ENCODE measurements around the gene CDCA3.

Gene CDCA3

DNA sequence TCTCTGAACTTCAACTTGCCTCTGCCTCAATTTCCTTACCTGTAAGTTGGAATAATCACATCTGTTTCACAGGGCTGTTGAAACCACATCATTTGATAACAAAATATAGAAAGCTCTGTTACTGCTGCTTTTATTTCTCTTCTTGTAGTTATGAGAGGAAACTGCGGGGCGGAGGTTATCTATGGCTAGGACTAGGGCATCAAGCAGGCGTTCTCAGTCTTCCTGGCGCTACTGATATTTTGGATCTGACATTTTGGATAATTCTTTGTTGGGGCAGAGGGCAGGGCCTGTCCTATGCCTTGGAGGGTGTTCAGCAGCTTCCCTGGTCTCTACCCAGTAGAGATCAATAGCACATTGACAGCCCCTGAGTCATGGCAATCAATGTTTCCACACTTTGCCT, 19.0 kb downstream of the CDCA3 start:
- no peak for DNase-seq (ENCODE audit: low read depth)

DNA sequence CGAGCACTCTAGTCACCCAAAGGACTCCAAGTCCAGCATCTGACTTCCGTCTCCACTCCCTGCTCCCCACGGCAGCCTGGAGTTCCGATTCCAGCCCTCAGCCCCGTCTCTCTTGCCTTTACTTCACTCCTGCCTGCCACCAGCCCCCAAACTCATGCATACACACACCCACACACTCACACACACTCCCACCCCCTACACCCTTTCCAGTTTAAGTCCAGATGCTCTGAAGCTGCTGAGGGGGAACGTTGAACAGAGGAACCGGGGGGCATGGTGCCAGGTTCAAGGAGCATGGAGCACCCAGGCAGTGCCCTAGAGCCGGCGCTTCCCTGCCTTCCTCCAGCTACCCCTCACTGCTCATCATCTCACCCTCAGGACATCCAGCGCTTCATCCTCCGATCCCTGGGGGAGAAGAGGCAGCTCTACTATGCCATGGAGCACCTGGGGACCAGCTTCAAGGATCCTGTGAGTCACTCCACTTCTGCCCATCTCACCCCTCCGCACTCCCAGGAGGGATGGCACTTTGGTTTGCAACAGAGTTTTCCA, 19.6 kb downstream of the CDCA3 start:
- no peak for DNase-seq (ENCODE audit: low read depth)

DNA sequence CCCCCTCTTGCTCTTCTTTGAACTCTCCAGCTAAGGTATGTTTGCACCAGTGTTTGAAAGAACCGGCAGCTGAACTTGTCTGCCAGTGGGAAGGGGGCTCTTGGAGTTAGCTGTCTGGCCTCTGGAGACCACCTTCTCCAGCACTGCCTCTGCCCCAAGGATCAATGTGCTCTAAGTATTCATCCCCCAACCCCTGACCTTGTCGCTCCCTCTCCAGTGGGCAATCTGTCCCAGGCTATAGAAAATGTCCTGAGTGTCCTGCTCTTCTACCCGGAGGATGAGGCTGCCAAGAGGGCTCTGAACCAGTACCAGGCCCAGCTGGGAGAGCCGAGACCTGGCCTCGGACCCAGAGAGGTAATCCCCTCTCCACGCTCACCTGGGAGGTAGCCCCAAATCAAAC, 20.1 kb downstream of the CDCA3 start:
- DNase-seq (ENCODE audit: low read depth), result no peak

DNA sequence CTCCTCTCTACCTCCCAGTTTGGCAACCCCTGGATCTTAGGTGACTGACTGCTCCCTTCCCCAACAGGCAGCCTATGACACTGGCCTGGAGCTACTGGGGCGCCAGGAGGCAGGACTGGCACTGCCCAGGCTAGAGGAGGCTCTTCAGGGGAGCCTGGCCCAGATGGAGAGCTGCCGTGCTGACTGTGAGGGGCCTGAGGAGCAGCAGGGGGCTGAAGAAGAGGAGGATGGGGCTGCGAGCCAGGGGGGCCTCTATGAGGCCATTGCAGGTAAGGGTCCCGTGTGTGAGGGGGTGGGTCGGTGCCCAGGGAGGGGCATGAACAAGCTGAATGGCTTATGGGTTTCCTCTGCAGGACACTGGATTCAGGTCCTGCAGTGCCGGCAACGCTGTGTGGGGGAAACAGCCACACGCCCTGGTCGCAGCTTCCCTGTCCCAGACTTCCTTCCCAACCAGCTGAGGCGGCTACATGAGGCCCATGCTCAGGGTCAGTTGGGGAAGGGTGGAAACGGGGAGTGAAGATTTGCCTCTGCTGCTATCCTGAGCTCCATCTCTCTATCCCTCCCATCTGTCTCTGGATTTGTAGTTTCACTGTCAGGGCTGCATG, 20.7 kb downstream of the CDCA3 start:
- DNase-seq (ENCODE audit: low read depth), result no peak

DNA sequence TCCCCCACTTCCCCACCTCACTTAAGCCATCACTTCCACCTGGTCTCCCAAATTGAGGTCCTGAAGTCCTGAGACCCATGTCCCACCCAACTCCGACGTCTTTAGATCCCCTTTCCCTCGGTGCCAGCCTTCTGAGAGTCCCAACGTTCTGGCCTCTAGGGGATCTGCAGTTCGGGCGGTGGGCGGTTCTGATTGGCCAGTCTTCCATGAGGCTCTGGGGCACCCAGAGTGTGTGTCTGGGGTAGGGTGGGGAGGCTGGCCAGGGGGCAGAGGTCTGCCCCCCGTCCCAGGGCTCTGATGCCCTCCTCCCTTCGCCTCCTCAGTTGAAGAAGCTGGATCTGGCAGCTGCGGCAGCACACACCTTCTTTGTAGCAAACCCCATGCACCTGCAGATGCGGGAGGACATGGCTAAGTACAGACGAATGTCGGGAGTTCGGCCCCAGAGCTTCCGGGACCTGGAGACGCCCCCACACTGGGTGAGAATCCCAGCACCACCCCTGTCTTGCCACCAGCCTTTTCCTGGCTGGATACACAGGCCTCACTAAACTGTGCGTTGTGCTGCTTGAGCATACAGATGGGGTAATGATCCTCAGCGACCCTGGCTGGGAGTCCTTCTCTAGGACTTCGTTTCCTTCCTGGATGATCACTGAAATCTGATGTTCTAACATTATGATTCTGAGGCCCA, 21.4 kb downstream of the CDCA3 start:
- DNase-seq (ENCODE audit: low read depth), result no peak

DNA sequence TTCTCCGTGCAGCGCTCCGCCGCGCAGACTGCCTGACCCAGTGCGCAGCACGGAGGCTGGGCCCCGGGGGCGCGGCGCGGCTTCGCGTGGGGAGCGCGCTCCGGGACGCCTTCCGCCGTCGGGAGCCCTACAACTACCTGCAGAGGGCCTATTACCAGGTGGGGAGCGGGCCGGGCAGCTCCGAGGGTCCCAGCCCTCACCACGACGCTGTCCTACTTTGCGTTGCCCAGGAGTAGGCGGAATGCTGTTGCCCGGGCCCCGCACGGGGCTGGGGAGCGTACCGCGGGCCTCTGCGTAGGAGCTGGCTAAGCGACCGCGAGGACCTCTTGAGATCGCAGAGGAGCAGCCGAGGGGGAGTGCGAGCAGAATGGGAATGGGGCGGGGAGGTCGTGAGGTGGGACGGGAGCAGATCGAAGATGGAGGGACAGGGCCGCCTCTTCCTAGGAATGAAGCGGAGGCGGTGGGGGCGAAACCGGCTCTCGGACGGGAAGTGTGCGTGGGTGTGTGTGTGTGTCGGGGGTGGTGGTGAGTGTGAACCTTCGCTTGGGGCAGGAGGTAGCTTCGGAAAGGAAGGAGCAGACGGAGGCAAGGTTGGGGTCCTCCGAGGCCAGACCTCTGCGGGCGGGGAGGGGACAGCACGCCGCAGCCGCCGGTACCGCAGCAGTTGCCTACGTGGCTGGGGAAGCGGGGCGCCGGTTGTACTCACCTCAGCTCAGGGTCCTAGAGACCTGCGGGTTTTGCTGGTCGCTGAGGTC, 22.1 kb downstream of the CDCA3 start:
- no peak for DNase-seq (ENCODE audit: low read depth)

DNA sequence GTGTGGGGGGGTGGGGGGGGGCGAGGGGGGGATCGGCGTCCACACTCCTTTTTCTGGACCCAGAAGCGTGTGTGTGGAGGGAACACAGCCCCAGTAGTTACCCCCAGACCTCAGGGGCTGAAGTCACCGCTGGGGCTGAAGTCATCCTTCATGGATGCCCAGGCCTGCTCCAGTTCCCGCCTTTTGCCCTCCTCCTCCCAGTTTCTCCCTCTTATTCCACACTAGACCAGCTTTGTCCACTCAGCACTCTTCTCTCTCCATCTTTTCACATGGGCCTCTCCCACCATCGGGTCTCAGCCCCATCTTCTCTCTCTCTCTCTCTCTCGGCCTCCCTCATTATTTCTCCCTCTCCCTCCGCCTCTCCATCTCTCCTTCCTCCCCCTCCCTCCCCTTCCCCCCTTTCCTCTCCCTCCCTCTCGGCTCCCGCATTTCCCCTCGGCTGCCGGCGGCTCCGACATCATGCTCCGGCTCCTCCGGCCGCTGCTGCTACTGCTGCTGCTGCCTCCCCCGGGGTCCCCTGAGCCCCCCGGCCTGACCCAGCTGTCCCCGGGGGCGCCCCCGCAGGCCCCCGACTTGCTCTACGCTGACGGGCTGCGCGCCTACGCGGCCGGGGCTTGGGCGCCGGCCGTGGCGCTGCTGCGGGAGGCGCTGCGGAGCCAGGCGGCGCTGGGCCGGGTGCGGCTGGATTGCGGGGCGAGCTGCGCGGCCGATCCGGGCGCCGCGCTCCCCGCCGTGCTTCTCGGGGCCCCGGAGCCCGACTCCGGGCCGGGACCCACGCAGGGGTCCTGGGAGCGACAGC, 22.9 kb downstream of the CDCA3 start, which contains the start of gene P3H3:
Gene P3H3, plus strand, starts transcription at position 426 of the 799 bp plus-strand sequence. Its CDS starts 34 bp downstream, at position 460.
- no peak for DNase-seq (ENCODE audit: low read depth)

DNA sequence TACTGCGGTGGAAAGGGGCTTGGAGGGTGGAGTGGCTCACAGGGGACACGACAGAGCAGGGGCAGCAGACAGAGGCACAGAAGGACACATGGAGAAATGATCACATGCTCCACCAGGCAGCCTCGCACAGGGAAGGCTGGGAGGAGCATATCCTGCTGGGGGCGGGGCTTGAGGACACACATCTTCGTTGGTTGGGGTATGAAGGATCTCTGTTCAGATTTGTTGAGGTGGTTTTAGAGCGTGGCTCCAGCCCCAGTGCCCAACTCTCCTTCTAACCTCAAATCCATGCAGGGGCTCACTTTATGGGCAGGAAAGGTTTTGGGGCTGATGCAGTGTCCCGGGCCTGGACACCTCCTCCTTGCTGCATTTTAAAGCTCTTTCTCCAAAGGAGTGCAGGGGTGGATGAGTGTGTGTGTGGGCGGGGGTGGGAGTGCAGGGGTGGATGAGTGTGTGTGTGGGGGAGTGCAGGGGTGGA, 23.6 kb downstream of the CDCA3 start:
- no peak for DNase-seq (ENCODE audit: low read depth)

DNA sequence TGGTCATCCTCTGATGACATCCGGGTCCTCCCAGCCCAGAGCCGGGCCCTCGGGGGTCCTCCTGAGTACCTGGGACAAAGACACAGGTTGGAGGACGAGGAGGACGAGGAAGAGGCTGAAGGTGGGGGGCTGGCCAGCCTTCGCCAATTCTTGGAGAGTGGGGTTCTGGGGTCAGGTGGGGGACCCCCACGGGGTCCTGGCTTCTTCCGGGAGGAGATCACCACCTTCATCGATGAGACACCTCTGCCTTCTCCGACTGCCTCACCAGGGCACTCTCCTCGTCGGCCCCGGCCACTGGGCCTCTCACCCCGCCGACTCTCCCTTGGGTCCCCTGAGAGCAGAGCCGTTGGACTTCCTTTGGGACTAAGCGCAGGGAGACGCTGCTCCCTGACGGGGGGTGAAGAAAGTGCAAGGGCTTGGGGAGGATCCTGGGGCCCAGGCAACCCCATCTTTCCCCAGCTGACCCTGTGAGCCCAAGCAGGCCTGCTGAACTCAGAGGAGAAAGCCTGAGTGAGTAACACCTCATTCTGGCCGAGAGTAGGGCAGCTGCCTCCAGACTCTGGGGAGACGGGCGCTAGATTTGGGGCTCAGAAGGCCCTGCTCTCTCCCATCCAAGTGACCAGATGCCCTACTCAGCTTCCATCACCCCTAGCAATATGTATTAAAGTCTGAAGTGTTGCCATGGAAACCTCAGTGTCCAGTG, 24.2 kb downstream of the CDCA3 start:
- DNase-seq (ENCODE audit: low read depth), result no peak

DNA sequence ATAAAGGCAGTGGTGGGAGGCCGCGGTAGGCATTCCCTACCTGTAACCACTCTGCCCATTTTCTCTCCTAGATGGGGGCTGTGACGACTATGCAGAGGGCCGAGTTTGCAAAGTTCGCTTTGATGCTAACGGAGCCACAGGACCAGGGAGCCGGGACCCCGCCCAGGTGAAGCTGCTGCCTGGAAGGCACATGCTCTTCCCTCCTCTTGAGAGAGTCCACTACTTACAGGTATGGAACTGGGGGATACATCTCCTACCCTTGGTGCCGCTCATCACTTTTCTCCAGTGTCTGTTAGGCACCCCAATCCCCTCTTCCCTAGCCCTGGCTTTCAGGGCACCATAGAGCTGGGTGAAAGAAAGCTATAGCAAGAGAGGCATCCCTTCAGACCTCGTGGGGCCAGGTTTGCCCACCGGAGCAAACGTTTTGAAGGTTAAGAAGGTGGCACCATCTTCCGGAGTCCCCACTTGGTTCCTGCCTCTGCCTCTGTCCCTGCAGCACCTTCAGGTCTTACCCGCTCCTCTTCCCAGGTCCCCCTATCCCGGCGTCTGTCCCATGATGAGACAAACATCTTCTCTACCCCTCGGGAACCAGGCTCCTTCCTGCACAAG, 24.9 kb downstream of the CDCA3 start:
- DNase-seq (ENCODE audit: low read depth), result no peak

DNA sequence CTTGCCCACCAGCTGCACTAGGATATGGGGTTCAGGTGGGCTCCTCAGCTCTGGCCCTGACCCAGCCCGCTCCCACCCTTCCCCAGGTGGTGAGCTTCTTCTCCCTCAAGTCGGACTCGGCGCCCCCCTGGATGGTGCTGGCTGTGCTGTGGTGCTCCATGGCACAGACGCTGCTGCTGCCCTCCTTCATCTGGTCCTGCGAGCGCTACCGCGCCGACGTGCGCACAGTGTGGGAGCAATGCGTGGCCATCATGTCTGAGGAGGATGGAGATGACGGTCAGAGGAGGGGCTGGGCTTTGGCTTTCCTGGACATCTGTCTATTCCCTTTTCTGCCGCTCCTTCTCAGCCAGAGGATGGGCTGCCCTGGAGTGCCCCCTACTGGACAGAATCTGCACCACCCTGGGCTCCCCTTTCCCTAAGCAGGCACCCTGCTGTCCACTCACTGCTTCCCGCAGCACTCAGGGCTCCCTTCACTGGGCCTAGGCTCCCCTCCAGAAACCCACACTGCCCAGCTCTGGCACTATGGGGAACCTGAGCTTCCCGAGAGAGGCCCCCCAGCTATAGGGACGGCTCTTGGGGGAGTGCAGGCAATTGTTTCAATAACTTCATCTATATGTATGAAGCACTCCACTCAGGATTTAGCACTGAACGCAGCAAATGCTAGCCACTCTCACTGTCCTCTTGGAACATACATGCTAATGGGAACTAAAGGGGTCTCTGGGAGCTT, 25.5 kb downstream of the CDCA3 start:
- peak; percentile 65 for DNase-seq (ENCODE audit: low read depth)

DNA sequence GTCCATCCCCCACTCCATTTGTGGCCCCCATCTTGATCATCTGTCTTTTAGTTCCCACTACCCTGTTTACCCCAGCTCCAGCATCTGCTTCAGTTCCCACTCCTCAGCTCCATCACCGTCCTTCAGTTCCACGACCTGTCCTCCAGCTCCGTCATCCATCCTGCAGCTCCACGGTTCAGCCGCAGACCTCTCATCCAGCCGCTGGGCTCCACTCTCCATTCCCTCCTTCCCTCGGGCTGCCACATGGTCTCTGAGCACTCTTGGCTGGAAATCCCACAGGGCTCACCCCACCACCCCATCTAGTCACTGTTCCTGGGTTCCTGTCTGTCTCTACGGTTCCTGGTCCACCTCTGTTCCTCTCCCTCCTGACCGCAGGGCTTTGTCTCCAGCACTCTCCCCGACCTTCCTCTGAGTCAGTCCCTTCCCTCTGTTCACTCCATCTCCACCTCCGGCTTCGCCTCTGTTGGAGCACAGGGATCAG, 26.1 kb downstream of the CDCA3 start:
- DNase-seq (ENCODE audit: low read depth), result no peak

DNA sequence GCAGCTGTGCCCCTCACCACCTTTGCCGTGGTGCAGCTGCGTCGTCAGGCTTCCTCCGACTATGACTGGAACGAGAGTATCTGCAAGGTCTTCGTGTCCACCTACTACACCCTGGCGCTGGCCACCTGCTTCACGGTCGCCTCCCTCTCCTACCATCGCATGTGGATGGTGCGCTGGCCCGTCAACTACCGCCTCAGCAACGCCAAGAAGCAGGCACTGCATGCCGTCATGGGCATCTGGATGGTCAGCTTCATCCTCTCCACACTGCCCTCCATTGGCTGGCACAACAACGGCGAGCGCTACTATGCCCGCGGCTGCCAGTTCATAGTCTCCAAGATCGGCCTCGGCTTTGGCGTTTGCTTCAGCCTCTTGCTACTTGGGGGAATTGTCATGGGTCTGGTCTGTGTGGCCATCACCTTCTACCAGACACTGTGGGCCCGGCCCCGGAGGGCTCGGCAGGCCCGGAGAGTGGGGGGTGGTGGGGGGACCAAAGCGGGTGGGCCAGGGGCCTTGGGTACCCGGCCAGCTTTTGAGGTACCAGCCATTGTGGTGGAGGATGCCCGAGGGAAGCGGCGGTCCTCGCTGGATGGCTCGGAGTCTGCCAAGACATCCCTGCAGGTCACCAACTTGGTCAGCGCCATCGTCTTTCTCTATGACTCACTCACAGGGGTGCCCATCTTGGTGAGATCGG, 26.9 kb downstream of the CDCA3 start:
- no peak for DNase-seq (ENCODE audit: low read depth)

DNA sequence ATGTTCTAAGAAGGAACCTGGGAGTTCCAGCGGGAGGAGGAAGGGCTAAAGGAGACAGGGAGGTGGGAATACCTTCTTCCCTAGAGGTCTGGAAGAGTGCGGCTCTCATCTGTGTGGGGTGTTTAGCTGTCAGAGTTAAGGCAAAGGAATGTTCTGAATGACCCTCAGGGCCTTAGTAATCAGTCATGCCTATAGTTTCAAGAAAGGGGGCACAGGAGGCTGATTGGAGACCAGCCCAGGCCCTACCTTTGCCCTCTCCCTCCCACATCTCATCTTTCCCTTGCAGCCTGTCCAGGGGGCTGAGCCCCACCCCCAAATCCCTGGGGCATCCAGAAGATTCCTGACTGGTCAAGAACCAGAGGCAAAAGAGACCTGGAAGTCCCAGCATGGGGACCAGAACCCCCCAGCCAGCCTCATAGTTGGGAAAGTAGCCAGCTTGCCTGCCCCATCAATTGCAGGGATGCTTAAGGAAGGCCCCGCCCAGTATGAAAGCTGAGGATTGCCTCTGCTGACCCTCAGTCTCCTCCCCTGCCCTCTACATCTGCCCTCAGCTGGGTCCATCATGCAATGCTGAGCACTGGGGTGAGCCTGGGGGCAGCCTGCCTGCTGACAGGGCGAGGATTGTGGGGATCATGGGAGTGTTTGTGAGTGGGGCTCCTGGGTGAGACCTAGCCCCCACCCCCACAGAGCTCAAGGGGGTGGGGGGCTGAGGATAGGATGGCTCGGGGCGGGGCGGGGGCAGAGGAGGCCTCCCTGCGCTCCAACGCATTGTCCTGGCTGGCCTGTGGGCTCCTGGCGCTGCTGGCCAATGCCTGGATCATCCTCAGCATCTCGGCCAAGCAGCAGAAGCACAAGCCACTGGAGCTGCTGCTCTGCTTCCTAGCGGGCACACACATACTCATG, 27.7 kb downstream of the CDCA3 start:
- no peak for DNase-seq (ENCODE audit: low read depth)

DNA sequence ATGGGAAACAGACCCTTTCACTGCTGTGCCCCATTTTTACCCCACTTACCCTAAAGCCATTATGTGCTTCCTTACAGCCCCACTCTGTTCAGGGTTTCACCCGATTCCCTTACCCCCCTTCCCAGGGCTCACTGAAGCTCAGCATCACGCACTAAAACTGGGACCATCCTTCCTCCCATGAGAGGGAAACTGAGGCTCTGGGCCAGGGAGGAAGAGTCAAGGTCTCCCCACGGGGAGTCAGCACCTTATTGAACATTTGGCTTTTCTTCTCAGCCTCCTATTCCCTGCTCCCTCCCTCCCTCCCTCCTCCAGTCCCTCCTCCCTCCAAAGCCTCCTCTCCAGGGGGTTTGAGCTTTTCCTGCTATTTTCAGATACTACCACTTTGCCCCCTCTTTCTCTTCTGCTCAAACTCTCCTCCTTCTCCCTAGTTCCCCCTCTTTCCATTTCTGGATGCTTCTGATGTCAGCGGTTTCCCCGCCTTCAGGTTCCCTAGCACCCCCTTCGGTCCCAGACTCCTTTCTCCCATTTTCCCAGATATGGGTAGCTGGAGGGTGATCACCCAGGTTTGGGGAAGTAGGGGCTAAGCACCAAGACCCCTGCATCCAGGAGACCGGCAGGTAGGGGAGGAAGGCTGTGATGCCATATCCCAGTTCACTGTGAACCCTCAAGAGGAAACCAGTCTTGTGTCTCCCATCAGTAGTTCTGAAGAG, 28.5 kb downstream of the CDCA3 start:
- DNase-seq (ENCODE audit: low read depth), result no peak

DNA sequence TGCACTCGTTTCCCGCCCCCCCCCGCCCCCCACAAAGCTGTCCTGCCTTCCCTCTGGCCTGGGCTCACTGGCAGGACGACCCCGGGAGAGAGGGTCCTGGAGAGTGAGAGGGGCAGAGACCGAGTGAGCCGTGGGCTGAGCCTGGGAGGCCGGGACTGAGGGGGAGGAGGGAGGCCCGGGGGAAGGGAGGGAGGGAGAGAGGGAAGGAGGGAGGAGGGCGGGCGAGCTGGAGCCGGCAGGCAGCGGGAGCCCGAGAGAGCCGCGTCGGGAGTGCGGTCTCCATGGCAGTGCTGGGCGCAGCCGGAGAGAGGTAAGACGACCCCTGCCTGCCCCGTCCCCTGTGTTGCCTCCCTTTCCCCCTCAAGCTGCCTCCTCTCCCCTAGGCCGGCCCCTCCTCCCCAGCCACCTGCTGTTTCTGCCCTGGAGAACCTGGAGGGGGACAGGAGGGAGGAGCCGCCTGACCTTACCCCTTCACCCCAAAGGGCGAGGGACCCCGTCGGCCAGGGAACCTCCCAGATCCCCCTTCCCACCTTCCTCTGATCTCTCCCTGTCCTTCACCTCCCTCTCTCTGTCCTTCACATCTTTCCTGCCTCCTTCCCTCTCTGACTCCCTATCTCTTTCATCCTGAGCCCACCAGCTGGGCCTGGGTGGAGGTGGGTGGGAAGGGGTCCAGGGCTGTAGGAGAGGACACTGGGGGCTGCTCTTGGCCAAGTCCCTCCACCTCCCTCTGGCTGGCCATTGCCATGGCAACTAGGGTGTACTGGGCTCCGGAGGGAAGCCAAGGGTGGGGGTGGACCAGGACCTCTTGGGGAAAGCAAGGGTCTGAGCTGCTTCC, 29.3 kb downstream of the CDCA3 start, which contains the start of gene GPR162:
Gene GPR162, plus strand, starts transcription at position 231 of the 835 bp plus-strand sequence. CDS start 2,078 bp downstream, outside the sequence.
- DNase-seq (ENCODE audit: low read depth), result no peak

DNA sequence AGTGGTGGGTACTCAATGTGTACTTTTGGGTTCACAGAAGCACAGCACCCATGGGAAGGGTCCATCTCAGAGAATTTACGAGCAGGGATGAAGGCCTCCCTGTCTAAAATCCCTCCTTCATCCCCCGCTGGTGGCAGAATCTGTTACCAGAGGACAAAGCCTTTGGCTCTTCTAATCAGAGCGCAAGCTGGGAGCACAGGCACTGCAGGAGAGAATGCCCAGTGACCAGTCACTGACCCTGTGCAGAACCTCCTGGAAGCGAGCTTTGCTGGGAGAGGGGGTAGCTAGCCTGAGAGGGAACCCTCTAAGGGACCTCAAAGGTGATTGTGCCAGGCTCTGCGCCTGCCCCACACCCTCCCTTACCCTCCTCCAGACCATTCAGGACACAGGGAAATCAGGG, 30.9 kb downstream of the CDCA3 start:
- DNase-seq (ENCODE audit: low read depth), result no peak

Data from stimulated activated CD8-positive, alpha-beta memory T cell treated with anti-CD3 and anti-CD28 coated beads, Interleukin-12 subunit alpha, Interleukin-12 subunit beta, amount 100 ng/mL, for 1 hour (primary cell).